GM21529 (cell line): ENCODE results near the gene ZDHHC20.
"Not testable (repeated sequence)": the region's sequence is repeated elsewhere in the genome, so short reads cannot be mapped to it uniquely, and the experiment has no call there.

Experiments
- ATAC-seq: cut with Tn5 transposase; IDR thresholded peaks from one replicate; pipeline ENCODE4 v1.9.1; 2021; ENCODE audit not compliant: unreplicated experiment

The ZDHHC20 gene

DNA sequence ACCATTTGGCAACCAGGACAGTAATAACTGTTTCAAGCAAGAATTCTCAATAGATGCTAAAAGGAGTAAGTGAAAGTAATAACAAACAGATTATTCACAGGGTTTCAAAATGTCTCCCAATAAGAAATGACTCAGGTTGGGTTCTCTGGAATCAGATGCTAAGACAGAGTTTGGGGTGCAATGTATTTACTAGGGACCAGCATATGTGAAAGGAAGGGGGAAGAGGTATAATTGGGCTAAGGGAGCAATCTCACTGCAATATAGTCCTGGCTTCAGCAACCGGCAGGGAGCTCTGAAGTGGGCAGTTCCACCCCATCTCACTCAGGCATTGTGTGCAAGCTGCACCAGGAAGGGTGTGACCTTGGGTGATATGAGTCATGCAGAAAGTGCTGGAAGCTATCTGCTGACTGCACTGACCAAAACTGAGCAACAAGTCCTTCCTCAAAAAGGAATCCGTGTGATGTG is 23.4 kb downstream of the ZDHHC20 start:
- ATAC-seq: peak; percentile 99

DNA sequence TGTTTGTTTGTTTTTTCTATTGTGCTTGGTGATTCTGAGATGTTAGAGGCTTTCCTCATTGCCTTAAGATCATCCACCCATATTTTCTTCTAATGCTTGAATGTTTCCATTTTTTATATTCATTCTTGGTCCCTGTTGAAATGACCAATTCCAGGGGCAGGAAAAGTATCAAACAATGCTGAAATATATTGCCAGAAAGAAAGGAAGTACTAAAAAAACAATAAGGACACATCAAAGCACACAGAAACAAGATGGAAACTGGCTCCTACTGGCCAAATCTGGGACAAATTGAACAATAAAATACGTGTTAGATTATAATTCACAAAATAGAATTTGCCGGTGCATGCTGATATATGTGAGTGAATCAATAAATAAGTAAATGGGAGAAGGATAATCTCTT is 23.9 kb downstream of the ZDHHC20 start:
- ATAC-seq: no peak

DNA sequence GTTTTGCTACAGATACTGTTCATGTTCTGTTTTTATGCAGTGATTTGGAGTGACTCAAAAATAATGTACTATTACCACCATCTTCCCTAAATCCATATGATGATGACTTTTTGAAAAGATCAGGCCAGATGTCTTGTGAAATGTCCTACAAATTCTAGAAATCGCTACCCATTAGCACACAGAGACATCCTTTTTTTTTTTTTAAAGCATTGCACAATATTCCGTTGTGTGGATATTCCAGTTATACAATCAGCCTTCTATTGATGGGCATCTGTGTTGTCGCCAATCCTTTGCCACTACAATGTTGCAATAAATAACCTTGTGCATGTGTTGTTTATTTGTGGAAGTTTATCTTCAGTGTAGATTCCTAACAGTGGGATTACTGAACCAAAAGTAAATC is 24.5 kb downstream of the ZDHHC20 start:
- no peak for ATAC-seq

DNA sequence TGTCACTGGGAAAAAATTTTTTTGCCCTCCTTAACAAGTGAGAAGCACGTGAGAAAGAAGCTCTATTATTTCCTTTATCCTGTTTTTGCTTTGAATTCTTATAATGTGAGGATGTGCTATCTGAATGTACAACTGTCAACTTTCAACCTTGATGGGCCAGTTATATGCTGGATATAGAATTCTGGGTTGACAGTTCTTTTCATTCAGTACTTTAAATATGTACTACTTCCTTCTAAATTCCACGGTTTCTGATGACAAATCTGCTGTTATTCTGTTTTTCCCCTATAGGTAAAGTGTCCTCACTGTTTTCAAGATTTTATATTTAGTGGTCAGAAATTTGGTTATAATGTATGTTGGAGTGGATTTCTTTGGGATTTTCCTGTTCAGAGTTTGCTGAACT is 29.9 kb downstream of the ZDHHC20 start:
- no peak for ATAC-seq

DNA sequence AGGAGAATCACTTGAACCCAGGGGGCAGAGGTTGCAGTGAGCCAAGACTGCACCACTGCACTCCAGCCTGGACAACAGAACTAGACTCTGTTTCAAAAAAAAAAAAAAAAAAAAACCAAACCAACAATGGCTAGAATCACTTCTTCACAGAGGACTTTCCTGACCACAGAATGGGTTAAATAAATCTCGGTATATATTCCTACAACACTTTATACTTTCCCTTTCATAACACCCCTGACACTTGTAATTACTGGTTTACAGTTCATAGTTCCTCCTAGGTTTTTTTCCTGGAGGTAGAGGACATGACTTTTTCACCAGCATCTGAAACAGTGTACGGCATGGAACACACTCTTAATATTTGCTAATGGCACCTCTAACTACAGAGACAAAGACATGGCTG is 31.4 kb downstream of the ZDHHC20 start:
- no peak for ATAC-seq

DNA sequence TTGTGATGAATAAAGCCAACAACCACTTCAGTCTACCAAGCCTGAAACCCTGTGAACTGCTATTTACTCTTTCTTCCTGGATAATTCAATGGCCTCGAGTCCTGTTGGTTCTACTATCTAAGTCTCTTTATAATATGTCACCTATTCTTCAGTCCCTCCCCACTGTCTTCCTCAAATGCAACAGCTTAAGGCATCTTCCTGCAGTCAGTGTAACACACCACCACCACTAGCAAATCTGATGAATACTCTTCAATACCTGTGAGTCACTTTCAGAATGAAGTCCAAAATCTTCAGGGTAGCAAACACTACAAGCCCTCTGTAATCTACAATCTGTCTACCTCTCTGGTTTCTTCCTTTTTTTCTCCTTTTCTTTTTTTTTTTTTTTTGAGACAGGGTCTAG is 32.9 kb downstream of the ZDHHC20 start:
- no peak for ATAC-seq

DNA sequence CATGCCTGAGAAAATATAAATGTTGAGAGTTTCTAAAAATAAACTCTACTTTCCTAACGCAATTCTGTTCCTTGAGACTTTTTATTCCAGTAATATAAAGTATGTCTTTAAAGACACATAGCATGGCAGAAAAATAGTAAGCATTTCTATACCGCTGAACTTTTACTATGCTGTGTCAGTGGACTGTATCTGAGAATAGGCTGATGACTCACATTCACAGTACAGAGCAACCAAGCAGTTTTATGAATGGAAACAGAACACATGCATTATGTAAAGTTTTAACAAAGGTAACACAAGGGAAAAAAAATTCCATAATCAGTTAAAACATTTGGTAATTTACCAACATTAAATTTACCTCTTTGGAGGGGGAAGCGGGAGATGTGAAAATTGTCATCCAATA is 38.4 kb downstream of the ZDHHC20 start:
- no peak for ATAC-seq

DNA sequence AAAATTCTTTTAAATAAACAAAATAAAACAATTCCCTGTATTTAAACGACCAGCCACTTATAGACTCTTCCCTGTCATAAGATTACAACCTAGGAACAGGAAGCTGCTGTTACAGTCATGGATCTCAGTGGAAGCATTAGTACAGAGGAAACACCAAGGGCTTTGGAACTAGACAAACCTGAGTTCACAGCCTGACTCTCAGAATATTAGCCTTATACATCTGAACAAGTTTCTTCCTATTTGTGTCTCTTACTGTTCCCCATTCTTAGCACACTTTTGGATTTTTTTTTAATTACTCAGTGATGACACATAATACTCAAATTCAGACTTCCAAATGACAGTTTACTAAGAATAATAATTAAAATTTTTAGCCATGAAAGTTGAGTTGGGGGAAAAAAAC is 46.1 kb downstream of the ZDHHC20 start:
- no peak for ATAC-seq

DNA sequence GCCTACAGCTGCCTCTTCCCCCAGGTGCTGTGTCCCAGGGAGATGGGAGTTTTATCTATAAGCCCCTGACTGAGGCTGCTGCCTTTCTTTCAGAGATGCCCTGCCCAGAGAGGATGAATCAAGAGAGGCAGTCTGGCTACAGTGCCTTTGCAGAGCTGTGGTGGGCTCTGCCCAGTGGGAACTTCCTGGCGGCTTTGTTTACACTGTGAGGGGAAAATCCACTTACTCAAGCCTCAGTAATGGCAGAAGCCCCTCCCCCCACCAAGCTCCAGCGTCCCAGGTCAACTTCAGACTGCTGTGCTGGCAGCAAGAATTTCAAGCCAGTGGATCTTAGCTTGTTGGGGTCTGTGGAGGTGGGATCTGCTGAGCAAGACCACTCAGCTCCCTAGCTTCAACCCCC is 48.6 kb downstream of the ZDHHC20 start:
- ATAC-seq: not testable (repeated sequence)

DNA sequence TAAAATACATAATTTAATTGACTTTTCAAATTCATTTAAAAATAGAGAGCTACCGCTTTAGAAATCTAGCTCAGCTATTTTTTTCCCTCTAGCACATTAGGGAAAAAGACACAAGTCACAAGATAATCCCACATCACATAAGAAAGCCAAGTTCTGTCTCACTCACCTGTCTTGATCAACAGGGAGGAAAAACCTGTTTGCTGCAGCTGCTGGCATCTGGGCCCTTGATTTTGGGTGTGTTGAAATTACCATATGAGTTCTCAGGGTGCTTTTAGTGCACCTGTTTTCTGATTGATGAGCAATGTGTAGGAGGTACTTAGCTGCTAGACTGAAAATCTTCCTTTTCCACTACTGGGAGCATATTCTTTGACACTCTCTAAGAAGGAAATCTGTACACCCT is 53.8 kb downstream of the ZDHHC20 start:
- ATAC-seq: no peak

DNA sequence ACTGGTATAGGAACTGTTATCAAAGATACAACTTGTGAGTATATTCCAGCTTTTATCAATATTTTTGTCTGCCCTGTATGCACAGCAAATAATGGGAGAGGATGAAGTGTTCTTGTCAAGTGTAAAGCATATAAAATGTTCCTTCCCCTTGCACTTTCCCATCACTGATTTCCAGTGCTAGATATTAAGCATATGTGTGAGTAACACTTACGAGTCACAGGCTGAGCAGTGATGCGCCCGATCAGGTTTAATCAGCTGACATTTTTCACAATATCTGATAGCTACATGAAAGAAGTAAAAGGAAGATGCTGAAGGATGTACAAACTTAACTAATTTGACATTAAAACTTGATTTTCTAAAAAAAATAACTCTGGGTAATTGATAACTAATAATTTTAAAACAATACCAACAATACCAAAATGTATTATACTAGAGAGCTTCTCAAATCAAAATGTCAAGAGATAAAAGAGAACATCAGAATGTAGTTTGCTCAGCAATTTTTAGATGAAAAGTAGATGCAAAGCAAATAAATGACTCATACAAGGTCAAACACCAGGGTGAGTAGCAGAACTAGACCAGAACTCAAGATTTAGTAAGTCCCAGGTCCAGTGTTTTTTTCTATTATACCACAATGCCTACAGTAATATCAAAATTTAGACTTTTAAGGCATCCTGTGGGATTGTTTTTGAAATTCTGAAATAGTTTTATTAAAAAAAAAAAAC is 56.4 kb downstream of the ZDHHC20 start:
- no peak for ATAC-seq

DNA sequence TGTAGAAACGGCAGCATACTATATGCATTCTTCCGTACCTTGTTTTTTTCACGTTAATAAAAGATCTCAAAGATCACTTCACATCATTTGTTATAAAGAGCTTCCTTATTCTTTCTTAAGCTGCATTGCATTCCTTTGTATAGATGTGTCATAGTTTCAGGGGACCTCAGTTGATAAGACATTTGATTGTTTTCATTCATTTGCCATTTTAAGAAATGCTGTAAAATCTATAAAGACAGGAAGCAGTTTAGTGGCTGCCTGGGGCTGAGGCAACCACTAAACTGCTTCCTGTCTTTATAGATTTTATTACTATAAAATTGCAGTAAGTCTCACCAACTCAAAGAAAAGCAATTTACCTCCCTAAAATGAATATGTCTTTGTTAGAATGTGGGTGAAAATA is 59.4 kb downstream of the ZDHHC20 start:
- ATAC-seq: no peak

DNA sequence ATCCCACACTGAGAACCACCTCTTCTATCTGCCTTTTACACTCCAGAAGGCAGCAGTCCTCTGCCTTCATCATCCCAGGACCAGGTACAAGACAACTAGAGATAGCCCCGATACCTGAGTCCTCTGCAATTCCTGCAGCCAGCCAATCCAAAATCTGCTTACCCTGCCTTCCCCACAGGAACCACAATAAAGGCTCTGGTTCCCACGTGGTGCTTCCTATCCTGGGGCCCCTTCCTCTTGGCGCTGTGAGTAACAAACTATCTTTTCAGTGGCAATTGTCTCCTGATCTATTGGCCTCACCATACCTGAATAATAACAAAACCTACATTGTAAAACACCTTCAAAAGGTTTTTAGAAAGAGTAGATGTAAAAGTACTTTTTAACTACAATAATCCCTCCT is 63.1 kb downstream of the ZDHHC20 start:
- ATAC-seq: no peak

DNA sequence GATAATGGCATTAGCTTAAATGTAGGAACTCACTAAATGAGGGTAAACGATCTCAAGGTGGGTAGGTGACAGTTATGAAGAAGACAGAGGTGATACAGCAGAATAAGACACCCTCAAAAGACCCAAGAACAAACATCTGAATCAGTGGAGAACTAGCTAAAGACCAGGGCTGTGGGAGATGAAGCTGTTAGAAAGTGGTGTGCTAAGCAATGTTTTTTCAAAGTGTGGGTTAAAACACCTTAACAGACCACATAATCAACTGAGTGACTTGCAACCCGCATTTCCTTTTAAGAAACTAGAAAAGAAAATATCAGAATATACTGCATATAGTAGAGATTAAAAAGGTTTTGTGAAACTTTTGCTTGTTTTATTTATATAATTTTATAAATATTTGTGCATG is 70.0 kb downstream of the ZDHHC20 start:
- ATAC-seq: no peak

DNA sequence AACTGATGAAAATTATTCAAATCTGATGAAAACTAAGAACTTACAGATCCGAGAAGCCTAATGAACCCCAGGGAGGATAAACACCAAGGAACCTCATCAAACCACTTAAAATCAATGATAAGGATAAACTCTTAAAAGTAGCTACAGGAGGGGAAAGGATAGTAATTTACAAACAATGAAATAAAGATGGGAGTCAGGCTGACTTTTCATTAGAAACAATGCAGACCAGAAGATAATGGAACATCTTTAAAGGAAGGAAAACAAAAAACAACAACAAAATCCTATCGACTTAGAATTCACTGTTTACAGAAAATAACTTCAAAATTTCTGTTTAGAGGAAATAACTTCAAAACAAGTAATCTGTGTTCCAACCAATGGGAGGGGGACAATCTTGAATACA is 73.4 kb downstream of the ZDHHC20 start:
- ATAC-seq: no peak

DNA sequence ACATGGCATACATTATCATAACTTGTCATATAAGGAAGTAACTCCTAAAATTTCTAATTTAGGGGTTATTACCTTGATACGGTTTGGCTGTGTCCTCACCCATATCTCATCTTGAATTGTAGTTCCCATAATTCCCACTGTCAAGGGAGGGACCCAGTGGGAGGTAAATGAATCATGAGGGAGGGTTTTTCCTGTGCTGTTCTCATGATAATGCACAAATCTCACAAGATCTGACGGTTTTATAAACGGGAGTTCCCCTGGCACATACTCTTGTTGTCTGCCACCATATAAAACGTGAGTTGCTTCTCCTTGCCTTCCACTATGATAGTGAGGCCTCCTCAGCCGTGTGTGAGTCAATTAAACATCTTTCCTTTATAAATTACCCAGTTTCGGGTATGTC is 76.0 kb downstream of the ZDHHC20 start:
- ATAC-seq: no peak

DNA sequence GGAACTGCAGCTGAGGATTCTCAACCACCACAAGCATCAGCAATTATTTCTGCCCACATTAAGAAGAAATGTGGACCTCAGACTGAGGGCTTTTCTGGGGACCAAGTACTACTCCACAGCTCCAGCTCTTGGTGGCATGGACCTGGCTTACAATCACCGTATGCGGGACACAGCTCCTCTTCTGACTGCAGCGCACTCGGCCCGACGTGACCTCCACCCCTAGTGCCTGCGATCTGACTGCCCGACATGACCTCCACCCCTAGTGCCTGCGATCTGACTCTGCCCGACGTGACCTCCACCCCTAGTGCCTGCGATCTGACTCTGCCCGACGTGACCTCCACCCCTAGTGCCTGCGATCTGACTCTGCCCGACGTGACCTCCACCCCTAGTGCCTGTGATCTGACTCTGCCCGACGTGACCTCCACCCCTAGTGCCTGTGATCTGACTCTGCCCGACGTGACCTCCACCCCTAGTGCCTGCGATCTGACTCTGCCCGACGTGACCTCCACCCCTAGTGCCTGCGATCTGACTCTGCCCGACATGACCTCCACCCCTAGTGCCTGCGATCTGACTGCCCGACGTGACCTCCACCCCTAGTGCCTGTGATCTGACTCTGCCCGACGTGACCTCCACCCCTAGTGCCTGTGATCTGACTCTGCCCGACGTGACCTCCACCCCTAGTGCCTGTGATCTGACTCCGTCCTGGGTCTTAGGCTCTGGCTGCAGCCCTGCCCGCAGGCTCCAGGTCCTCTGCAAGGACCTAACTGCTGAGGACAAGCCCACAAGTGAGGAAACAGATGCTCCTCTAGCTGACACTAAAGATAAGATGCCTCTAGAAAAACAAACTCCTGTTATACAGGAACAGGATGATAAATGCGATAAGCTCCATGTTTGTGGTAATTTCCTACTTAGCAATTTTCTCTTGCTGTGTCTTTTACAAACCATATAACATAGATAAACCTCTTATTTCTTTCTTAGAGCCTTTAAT is 81.8 kb downstream of the ZDHHC20 start:
- ATAC-seq: not testable (repeated sequence)

DNA sequence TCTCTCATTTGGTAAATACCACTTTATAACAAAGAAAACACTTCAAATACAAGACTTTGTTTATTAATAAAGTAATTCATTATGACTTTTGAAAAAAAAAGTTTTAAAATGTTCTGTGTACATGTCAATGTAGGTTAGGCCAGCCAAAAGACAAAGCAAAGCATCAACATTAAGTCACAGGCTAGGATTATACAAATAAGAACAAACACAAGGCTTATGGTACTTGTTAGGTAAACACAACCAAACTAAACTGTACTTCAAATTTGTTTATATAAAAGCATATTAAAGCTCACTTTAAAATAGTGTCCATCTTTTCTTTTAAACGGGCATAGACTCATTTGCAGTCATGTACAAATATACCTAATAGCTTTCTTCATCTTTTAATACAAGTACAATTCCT is 86.6 kb downstream of the ZDHHC20 start:
- no peak for ATAC-seq

DNA sequence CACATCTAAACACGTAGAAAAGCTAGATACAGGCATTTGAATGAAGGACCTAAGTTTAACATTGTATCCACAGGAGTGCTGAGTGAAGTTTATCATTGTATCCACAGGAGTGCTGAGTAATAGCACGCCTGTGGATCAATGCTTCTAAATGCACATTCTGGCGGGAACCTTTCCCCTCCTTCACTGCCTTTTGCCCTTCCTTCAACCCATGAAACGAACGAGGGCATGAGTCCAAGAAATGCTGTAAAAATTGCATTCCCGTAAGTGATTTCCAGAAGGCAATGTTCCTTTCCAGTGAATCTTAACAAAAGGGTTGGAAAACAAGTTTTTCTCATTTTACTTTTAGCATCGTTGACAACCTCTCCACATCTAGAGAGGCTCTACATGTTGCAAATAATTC is 88.1 kb downstream of the ZDHHC20 start:
- ATAC-seq: no peak

DNA sequence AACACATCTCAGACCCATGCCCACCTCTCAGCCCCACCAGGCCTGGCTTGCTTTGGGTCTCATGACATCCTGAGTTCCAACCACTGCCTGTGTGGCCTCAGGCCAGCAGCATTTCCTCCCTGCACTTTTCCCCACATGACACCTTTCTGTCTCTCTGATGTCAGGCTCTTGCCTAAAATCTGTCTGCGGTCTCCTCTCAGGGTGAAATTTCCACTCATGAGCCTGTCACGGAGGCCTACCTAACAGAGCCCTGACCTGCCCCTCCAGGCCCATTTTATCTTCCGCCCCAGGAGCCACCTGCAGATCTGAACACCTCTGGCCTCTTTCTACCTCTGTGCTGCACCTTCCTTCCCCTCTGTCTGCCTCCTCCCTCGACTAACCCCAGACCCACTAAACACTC is 93.5 kb downstream of the ZDHHC20 start:
- no peak for ATAC-seq

DNA sequence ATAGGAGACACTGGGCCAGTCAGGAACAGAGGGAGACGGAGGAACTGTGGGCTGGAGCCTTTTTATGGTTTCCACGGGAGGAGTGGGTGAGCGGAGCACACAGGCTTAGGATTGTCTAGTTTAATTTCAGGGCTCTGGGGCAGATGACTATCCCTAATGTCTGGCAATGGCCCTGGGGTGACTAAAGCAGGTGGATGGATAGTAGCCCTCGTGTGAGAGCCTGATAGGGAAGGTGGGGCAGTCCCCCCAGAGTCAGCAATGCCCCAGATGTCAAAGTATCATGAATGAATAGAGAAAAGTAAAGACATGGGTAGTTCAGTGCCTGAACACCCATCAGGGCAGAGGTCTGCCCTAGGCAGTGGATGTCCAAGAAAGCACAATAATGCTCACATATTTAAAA is 94.2 kb downstream of the ZDHHC20 start:
- ATAC-seq: no peak

DNA sequence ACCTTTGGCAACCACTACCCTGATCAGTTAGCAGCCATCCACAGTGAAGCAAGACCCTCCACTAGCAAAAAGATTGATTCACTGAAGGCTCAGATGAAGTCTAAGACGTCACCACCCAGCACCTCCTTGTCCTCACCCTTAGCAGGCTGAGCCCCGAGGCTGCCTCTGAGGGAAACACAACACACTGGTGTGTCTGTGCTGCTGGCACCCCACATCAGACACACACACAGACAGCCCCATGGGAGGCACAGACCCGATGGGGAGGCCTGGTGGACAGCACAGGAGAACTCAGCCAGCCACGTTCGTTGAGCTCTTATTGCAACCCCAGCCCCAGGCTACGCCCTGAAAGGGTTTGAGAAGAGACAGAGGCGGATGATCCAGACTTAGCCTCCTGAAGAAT is 94.7 kb downstream of the ZDHHC20 start:
- no peak for ATAC-seq
